ENCODE results near the gene DCDC2C. TPM values are rescaled to one million over a fixed set of nuclear protein-coding genes. Genes with fewer than 3 reads are reported as not detected.

Gene DCDC2C
- total and polyA plus RNA-seq, 2 donors = 0.21 to 0.38 TPM

Other genes starting within 250 kb of the DCDC2C start
- gene ADI1, start 184.0 kb upstream of the DCDC2C start, total RNA-seq = 28.1 TPM
- 50.0 TPM for gene ADI1, start 184.0 kb upstream of the DCDC2C start, polyA plus RNA-seq
- gene RNASEH1, start 145.2 kb upstream of the DCDC2C start, total RNA-seq = 15.7 TPM
- 12.4 TPM for gene RNASEH1, start 145.2 kb upstream of the DCDC2C start, polyA plus RNA-seq
- gene RPS7, start 128.3 kb upstream of the DCDC2C start, total RNA-seq = 3,596 TPM
- gene RPS7, start 128.3 kb upstream of the DCDC2C start, polyA plus RNA-seq = 4,140 TPM
- 5.2 TPM for gene COLEC11, start 108.5 kb upstream of the DCDC2C start, total RNA-seq
- gene COLEC11, start 108.5 kb upstream of the DCDC2C start, polyA plus RNA-seq = 9.2 TPM
- 0.05 TPM for gene ALLC, start 45.4 kb upstream of the DCDC2C start, total RNA-seq
- 0.87 TPM for gene ALLC, start 45.4 kb upstream of the DCDC2C start, polyA plus RNA-seq

Data from thymus (tissue), 2 donors.